HPDE6-E6E7 (cell line): ENCODE measurements around the gene SNRPB.

Source experiments
- DNase-seq: peaks from one replicate; pipeline ENCODE4 v3.0.0; 2011; ENCODE audit warnings: missing footprints; ENCODE audit errors: extremely low spot score

The SNRPB gene

DNA sequence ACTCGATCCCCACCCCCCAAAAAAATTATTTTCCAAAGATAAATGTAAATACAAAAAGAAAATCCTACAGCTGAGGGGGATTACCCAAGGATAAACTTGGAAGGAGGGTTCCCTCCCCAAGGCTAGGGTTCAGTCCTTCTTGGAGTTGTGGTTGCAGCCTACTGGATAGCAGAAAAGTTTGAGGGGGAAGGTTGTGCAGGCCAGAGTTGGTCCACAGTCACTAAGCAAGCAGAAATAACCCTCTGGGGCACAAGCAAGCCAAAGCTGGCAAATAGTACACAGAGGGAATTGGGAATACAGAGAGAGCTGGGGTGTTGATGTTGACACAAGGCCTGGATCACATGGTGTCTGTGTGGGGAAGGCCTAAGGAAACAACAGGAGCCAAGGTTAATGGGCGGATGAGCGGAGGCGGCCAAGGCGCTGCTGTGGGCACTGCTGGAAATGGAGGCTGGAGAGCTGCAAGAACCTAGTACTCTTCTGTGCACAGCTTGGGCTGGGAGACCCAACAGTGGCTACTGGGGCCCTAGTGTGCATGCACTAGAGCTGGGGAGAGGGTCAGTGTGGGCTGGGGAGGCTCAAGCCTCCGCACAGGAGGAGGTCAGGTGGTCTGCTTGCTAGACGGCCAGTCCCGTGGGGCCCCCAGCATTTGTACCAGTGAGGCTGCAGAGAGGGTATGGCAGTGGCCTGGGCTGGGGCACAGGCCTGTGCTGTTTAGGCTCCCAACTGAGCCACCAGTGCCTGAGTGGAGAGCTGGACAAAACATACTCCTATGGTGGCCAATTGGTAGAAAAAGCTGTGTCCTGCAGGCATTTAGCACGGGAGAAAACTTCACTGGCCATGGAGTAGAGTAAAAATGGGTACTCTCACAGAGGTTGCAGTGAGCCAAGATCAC lies 5.5 kb upstream of the SNRPB start:
- DNase-seq: no peak

DNA sequence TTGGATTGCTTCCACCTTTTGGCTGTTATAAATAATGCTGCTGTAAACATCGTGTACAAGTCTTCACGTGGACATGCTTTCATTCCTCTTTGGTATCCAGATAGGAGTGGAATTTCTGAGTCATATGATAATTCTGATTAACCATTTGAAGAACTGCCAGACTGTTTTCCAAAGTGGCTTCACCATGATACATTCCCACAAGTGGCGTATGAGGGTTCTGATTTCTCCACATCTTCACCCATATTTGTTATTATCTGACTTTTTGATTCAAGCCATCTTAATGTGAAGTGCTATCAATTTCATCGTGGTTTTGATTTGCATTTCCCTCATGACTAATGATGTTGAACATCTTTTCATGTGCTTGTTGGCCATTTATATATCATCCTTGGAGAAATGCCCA lies 2.9 kb upstream of the SNRPB start:
- DNase-seq: no peak

DNA sequence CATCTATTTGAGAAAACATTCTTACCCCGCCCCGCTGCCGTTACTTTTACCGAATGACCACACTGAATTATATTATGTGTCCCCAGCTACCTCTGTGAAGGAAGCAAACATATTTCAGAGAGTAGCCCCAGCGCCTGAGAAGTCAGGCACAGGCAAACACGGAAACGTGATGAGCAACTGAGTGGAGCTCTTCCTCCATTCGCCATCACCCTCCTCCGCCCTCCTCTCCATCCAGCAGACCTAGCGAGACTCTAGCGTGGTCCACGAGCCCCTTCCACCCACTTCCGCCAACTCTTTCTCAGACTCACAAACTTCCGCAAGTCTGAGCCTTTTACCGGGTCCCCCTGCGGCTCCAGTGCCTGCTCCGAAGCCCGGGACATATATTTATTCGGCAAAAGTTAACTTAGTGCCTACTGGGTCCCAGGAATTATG lies 582 bp downstream of the SNRPB start:
- peak; percentile 74 for DNase-seq

DNA sequence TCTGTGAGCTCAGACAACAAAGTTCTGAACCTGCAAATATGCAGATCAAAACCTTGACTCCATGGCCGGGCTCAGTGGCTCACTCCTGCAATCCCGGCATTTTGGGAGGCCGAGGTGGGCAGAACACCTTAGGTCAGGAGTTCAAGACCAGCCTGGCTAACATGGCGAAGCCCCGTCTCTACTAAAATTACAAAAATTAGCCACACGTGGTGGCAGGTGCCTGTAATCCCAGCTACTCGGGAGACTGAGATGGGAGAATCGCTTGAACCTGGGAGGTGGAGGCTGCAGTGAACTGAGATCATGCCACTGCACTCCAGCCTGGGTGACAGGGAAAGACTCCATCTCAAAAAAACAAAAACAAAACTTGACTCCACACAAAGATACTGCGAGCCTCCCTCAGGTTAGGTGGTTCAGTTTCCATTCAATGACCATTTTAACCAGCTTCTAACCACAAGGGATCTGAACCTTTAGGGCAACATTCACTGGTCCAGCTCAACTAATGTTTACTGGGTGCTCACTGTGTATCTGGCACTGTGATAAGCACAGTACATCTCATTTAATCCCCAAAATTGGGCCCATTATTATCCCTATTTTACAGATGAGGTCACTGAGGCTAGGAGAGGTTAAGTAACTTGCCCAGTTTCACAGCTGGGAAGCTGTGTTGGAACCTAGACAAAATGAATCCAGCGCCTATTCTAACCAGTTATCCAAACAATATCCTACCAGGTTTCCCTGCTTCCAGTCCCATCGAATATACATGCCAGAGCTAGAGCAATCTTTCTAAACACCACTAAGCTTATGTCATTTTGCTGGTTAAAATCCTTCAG lies 1.8 kb downstream of the SNRPB start:
- DNase-seq: no peak

DNA sequence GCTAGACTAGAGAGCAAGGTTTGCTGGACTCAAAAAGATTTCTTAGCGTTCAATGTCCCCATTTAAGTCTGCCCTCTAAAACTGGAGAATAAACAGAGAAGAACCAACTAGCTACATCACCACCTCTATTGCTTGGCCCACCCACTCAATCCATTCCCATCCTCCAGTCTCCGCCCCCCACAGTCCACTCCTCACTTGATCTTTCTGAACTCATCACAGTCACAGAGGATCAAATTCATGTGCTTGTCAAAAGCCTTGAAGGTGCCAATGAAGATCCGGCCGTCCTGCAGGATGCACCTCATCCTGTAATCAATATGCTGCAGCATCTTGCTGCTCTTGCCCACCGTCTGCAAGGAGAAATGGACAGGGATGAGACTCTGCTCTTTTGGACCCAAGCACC lies 3.2 kb downstream of the SNRPB start:
- DNase-seq: no peak

DNA sequence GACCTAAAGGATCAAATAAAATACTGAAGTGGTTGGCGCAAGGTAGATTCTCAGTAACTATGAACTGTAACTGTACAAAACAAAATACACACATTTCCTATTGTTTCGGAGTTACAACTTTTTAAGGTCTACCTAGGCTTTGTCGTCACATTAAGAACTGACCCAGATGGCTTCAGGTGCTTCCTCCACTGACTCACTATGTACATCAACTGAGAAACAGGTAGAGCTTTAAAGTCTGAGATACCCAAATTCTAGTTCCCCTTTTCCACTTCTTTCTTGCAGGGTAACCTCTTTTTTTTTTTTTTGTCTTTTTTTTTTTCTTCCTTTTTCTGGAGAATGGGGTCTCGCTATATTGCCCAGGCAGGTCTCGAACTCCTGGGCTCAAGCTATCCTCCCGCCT lies 5.5 kb downstream of the SNRPB start:
- no peak for DNase-seq

DNA sequence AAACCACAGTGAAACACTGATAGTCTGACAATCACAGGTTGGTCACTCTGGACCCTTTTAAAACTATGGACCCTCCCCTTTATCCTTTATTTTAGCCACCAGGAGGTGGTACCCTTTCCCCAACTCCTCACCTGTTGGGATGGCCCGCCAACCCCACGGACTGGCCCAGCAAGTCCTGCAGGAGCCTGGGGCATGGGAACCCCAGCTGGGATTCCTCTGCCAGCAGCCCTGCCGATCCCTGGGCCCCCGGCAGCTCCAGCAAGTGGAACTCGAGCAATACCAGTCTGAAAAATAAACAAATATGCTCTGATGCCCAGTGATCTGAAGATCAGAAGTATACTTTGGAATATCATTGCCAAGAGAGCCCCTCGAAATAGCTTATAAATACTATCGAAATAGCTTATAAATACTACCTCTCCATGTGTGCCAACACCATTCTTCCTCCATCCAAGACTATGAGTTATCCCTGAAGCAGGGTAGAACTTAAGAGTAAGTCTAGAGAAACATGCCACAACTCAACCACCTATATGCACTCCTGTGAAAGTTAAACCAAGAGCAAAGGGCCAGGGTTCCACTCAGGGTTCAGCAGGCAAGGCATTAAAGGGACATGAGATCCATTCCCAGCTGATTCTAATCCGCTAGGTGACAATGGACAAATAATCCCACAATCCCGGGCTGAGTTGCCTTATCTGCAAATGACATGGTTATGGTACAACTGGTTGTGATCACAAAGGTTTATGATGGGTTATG lies 6.8 kb downstream of the SNRPB start:
- DNase-seq: no peak

DNA sequence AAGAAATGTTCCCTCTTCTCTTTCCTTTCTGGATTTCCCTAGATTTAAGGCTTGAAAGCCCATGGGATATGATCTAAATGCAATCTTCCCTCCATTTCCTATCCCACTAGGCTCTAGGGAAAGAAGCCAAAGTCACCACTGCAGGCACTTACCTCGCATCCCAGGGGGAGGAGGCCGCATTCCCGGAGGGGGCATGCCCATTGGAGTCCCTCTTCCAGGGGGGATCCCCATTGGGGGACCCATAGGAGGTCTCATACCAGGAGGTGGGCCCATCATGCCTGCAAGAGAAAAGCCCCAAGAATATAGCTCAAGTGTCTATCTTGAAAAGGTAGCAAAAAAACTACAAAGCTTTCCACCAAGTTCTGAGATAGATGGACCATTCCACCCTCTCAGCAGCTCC lies 8.1 kb downstream of the SNRPB start:
- no peak for DNase-seq

DNA sequence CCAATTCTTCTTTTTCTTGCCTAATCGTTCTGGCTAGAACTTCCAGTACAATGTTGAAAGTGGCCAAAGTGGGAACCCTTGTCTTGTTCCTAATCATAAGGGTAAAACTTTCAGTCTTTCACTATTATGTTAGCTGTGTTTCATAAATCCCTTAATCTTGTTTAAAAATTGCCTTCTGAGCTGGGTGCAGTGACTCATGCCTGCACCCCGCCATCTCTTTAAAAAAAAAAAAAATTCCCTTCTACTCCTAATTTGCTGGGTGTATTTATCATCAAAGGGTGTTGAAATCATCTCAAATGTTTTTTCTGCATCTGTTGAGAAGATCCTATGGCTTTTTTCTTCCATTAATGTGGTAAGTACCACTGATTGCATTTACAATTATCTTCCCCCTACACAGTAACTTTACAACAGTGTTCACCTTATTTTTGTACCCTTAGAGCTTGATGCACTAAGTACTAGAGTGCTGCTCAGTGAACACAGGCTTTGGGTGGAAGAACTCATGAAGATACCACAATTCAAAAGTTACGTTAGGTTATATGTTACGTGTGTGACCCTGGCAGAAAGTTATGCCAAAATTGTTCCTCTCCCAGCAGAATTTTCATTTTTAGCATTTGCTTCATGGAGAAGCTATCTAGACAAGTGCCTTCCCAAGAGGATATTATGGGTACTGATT lies 9.7 kb downstream of the SNRPB start:
- no peak for DNase-seq

DNA sequence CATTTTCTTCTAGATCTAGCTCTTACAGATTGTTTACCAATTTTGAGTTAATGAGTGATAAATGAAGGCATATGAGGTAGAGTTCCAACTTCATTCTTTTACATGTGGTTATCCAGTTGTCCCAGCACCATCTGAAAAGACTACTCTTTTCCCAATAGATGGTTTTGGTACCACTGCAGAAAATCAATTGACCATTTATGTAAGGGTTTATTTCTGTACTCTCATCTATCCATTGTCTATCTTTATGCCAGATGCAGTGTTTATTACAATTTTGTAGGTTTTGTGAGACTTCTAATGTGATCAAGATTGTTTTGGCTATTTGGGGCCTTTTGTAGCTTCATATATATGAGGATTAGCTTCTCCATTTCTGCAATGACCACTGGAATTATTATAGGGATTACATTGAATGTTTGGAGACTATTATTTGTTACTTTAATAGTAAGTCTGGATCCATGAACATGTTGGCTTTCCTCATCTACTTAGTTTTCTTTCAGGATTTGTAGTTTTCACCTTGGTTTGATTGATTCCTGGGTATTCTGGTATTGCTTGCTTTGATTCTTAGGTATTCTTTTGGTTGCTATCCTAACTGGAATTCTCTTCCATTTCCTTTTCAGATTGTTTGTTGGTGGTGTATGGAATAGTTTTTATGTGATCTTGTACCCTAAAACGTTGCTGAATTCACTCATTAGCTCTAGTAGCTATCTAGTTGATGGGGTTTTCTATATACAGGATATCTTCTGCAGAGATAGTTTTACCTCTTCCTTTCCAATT lies 10.4 kb downstream of the SNRPB start:
- DNase-seq: no peak

DNA sequence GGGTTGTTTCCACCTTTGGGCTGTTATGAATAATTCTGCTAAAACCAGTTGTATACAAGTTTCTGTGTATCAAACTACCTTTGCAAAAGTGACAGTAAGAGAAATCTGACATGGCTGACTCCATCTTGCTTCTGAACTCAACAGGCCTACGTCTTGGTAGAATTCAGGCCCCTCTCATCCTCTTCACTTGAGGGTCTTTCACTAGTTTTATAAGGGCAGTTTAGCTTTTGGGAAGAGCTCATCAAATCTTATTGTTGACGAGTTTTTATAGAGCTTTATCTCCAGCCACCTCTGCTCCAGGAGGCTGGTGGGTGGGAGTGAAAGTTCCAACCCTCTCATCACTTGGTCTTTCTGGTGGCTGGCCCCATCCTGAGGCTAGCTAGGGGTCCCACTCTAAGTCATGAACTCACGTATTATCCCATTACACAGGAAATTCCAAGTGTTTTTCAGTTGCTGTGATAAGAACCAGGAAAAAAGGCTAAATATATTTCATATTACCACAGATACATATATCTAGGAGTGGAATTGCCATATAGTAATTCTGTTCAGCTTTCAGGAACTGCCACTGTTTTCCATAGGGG lies 11.6 kb downstream of the SNRPB start:
- DNase-seq: no peak

DNA sequence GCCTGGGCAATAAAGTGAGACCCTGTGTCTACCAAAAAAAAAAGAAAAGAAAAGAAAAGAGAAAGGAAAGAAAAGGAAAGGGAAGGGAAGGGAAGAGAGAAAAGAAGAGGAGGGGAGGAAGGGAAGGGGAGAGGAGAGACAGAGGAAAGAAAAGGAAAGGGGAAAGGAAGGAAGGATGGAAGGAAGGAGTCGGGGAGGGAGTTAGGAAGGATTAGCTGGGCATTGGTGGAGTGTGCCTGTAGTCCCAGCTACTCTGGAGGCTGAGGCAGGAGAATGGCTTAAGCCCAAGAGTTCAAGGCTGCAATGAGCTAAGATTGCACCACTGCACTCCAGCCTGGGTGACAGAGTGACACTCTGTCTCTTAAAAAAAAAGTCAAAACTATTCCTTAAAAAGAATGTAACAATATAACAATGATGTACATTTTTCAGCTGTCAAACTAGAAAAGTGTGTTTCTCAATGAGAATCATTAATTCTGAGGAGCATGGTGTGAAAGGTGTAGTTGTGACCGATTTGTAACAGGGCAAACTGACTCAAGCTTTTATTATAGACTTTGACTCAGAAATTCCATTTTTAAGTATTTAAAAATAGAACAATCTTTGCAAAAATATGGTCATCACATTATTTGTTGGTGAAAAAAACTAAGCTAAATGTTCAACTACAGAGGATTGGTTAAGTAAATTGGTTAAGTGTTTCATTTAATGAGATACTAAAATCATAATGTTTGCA lies 14.7 kb downstream of the SNRPB start:
- no peak for DNase-seq

DNA sequence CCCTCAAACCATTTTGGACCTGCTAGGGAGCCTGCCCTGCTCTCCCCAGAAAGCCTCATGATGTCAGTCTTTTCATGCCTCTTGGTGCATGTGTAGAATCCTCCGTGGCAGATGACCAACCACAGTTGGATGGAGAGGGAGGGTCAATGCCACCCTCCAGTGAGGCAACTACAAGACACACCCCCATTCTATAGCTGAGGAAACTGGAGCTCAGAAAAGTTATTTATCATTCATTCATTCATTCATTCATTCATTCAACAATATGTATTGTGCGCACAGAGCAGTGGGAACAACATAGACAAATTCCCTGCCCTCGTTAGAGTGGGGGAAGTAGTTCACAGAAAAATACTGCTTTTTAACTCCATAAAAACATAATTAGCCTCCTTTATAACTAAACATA lies 16.8 kb downstream of the SNRPB start:
- DNase-seq: no peak

DNA sequence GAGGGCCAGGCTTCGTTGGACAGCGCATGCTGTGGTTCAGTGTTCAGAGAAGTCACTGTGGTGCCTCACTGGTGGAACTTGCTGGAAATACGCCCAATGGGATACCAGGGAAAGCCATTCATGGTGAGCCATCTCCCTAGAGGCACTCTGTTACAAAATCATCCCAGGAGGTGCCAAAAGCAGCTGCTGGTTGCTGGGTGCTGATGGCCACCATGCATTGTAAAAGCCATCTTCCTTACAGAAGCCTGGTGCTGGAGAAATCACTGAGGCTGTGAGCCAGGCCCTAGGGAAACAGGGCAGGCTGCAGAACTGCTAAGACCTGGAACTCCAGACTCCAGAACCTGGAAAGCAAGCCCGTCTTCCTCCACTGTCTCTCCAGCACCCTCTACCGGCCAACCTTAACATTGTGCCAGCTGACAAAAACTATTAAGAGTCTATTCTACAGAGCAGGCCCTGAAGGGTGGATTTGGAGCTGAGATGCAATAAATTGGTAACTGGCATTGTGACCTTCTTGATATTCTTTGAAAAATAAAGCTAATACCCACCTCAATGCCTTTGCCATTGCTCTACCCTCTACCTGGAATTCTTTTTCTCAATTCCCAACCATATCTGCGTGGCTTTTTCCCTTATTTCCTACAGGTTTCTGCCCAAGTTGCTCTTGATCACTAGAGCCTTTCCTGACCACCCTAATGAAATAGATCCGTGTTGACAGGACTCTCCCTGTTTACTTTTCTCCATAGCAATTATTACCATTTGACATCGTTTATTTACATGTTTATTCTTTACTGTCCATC lies 18.5 kb downstream of the SNRPB start:
- DNase-seq: peak; percentile 66

DNA sequence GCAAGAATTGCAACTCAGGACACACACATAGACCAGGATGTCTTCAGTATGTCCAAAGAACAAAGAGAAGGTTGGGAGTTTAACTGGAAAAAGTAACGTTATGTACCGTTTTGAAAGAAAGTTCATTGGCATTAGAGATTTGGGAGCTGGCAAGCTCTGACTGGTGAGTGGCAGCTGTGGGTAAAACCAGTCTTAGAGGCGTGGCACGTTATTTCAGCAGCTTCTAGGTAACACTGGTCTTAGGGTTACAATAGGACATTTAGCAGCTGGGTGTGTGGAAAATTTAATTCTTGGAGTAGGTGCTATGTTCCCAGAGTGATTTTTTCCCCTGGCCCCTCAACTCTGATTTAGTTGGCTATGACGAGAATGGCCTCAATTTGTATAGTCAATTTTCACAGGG lies 19.2 kb downstream of the SNRPB start:
- no peak for DNase-seq

DNA sequence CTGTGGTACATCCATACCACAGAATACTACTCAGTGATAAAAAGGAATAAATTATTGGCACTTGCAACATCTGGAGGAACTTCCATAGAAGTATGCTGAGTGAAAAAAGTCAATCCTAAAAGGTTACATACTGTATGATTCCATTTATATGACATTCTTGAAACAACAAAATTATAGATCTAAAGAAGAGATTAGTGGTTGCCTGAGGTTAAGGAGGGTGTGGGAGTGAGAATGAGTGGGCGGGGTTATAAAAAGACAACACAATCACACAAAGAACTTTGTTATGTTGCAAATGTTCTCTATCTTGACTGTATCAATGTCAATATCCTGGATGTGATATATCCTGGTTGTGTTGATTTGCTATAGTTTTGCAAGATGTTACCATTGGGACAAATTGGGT lies 21.2 kb downstream of the SNRPB start:
- DNase-seq: no peak

DNA sequence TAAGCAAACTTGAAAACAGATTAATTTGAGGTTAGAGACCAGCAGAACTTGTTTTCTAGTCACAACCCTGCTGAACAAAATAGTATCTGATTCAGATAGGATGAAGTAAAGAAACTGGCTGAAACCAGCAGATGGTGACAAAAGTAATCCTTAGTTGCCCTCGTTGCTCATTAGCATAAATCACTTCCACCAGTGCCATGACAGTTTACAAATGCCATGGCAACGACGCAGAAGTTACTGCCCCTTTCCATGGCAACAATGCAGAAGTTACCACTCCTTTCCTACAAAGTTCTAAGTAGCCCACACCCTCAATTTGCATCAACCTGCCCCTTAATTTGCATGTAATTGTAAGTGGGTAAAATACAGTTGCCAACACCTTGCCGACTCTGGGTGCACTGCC lies 23.7 kb downstream of the SNRPB start:
- DNase-seq: no peak

DNA sequence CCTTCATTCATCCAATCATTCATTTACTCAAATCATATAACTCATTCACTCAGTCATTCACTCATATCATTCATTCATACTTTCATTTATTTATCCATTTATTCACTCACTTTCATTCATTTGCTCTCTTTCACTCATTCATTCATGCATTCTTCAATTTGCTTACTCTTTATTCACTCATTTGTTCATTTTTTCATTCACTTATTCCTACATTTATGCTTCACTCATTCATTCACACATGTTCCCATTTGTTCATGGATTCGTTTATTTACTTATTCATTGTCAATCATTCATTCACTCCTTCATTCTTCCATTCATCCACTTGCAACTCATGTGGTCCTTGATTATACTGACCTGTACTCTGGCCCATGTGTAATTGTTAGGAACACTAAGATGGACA lies 39.4 kb downstream of the SNRPB start:
- DNase-seq: no peak

DNA sequence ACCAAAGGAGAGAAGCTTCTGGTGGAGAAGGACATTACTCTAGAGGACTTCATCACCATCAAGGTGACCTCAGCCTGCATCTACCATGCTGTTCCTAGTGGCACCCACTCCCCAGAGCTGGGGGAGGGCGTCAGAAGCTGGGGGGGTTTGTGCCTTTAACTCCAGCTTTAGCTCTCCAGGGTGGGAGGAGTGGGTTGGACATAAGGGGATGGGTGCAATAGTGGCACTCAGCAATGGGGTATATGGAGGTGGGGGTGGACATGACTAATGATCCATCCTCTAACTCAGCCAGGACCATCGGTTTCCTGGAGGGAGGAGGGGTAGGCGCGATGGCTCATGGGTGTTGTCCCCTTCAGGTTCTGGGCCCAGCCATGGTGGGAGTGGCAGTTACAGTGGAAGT lies 40.1 kb downstream of the SNRPB start:
- DNase-seq: no peak
